OCI-LY3 (cell line): ENCODE data around the gene PRMT7.

Experiments used
- CTCF ChIP-seq: fragments of 200-600, 300-600 bp; sonication (generic); IDR thresholded peaks from 2 replicates; pipeline ENCODE4 v1.5.1; 2014; ENCODE audit warnings: antibody characterized with exemption, low read length, low read depth
- EZH2phosphoT487 ChIP-seq: fragments of 200-600 bp; shearing (Covaris generic); IDR thresholded peaks from 2 replicates; pipeline ENCODE4 v1.6.1; 2018; ENCODE audit warnings: antibody characterized with exemption, mixed run types, low read depth

- TF ChIP-seq CTCF, result no peak
- no peak for TF ChIP-seq EZH2phosphoT487
Observed at GRCh38 chr16:68300734-68301459, 9.9 kb upstream of the PRMT7 start.
